ENCODE data around the gene CACUL1.
"Not testable (repeated sequence)": the region's sequence is repeated elsewhere in the genome, so short reads cannot be mapped to it uniquely, and the experiment has no call there.

The CACUL1 gene

DNA sequence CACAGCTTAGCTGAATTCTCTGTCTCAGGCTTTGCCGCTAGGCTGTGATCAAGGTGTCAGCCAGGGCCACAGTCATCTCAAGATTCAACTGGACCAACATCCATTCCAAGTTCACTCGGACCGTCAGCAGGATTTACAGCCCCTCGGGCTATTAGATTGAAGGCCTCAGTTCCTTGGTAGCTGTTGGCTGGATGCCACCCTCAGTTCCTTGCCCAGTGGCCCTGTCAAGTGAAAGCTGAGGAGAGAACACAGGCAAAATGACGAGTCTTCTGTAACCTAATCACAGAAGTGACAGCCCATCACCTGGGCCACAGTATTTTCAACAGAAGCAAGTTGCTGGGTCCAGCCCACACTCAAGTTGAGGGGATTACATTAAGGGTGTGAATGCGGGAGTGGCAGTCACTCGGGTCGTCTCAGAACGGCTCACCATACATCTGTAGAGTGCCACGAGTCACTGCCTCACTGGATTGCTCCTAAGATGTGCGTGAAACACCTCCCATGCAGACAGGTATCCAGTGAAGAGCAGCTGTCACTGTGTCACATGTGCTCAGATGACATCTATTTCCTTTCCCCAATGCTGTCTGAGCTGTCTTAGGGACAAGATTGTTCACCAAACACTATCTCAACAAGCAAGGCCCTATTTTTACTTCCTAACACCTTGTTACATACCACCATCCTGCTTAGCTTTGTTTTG, 80.4 kb downstream of the CACUL1 start:
- DNase-seq (ENCODE audit: low read depth), result no peak
- no peak overlapping the region for H3K4me3 ChIP-seq (ENCODE audit: control insufficient read depth, low read depth, low read length)
- TF ChIP-seq, protein P1, sequence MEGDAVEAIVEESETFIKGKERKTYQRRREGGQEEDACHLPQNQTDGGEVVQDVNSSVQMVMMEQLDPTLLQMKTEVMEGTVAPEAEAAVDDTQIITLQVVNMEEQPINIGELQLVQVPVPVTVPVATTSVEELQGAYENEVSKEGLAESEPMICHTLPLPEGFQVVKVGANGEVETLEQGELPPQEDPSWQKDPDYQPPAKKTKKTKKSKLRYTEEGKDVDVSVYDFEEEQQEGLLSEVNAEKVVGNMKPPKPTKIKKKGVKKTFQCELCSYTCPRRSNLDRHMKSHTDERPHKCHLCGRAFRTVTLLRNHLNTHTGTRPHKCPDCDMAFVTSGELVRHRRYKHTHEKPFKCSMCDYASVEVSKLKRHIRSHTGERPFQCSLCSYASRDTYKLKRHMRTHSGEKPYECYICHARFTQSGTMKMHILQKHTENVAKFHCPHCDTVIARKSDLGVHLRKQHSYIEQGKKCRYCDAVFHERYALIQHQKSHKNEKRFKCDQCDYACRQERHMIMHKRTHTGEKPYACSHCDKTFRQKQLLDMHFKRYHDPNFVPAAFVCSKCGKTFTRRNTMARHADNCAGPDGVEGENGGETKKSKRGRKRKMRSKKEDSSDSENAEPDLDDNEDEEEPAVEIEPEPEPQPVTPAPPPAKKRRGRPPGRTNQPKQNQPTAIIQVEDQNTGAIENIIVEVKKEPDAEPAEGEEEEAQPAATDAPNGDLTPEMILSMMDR (conservative IDR thresholded peaks at IDR 0.05; ENCODE audit: control insufficient read depth, insufficient read depth, low read depth, low read length), result no peak

DNA sequence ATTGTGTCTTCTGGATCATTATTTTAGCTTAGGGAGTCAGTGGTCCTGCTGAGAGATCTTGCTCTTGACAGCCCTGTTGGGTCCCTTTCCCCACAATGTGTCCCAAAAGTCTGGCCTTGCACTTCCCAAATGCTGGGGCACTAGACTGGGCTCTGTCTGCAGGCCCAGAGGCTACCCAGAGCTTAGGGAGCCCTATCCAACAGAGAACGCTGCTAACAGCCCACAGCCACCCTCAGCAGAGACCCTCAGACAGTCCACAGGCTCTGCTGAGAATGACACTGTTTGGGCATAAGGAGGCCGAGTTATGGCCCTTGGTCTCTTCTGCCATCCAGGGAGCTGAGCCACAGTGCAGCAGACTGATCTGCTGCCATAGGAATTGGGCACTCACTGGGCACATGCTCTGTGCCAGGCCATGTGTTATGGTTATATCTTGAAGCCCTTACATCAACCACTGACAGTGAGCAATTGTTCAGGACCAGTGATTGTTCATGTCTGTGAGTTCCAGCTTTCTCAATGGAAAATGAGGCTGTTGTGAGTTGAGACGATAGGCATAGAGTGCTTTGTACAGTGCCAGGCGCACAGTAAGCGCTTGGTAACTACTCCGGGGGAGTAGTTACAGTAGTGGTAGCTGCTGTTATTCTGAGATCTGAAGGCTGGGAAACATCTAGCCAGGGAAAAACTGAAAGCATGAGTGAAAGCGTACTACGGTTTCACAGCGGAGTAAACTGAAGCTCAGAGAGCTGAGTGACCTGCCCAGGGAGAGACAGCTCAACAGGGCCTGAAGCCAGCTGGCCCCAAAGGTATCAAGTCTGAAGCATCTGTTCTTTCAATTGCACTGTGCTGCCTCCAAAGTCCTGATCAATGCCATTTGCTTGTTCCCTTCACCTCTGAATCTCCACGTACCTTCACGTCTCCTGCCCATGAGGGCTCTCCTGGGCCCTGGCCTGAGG, 81.7 kb downstream of the CACUL1 start:
- TF ChIP-seq, protein P1 (conservative IDR thresholded peaks at IDR 0.05; ENCODE audit: control insufficient read depth, insufficient read depth, low read depth, low read length), result no peak
- H3K4me3 ChIP-seq (ENCODE audit: control insufficient read depth, low read depth, low read length), result no peak overlapping the region
- DNase-seq (ENCODE audit: low read depth), result no peak

DNA sequence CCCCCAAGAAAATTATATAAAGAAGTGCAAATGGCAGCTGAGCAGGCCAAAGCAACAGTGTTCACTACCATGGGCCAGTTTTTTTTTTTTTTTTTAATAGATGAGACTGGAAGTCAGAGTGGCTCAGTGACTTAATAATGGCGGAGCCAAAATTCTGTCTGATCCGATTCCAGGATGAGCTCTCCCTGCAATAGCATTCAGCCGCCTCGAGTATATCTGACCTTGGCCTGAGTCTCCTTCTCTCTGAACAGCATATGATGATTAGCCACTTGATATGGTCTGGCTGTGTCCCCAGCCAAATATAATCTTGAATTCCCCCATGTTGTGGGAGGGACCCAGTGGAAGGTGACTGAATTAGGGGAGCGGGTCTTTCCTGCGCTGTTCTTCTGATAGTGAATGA, 82.6 kb downstream of the CACUL1 start:
- no peak for DNase-seq (ENCODE audit: low read depth)
- no peak overlapping the region for H3K4me3 ChIP-seq (ENCODE audit: control insufficient read depth, low read depth, low read length)
- TF ChIP-seq, protein P1 (conservative IDR thresholded peaks at IDR 0.05; ENCODE audit: control insufficient read depth, insufficient read depth, low read depth, low read length), result no peak

DNA sequence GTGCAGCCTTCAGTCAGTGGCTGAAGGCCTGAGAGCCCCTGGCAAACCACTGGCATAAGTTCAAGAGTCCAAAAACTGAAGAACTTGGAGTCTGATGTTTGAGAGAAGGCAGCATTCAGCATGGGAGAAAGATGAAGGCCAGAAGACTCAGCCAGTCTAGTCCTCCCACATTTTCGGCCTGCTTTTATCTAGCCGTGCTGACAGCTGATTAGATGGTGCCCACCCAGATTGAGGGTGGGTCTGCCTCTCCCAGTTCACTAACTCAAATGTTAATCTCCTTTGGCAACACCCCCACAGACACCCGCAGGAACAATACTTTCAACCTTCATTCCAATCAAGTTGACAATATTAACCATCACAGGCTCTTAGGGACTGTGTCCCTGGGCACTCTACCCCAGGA, 83.5 kb downstream of the CACUL1 start:
- H3K4me3 ChIP-seq (ENCODE audit: control insufficient read depth, low read depth, low read length); DNase-seq (ENCODE audit: low read depth): not testable (repeated sequence)

DNA sequence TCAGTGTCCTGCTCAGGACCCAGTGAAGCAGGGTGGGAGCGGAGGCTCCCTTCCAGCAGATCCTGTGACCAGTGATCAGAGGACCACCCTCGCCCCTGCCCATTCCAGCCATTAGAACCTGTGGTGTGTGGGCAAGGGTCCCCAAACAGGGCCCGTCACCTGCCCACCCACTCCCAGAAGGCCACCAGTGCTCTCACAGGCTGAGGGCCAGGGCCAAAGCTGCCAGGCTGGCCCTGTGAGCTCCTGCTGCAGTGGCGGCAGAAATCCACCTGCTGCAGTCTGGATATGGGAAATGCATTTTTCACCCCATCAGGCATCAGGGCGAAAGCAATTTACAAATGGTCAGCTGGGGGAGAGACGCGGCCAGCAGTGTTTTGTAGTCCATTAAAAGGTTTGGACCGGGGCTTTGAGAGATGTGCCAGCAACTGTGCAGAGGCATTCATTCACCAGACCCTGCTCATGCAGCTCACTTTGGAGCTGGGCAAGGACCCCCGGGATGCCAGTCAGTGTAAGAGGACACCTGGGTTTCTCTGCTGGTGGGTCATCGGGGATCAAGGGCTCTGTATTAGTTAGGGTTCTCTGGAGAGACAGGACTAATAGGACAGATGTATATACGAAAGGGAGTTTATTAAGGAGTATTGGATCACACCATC, 84.2 kb downstream of the CACUL1 start:
- TF ChIP-seq, protein P1 (conservative IDR thresholded peaks at IDR 0.05; ENCODE audit: control insufficient read depth, insufficient read depth, low read depth, low read length), result no peak
- DNase-seq (ENCODE audit: low read depth), result no peak
- no peak overlapping the region for H3K4me3 ChIP-seq (ENCODE audit: control insufficient read depth, low read depth, low read length)

DNA sequence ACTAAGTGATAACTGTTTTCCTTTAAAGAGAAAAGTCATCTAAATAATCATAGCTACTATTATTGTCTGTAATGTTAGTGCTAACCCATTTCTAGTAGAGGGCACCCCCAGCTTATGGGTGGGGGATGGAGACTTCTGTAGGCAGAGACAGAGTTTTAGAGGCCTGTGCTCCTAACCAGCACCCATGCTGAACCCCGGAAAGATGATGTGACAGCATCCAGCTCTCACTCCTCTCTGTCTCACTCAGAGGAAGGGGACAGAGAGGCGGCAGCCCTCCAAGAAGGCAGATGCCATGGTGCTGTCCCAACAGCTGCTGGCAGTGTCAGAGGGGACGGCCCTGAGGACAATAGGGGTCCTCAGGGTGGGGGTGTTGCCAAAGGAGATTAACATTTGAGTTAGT, 84.9 kb downstream of the CACUL1 start:
- H3K4me3 ChIP-seq (ENCODE audit: control insufficient read depth, low read depth, low read length), result no peak overlapping the region

More for the DNA sequence above, 84.9 kb downstream of the CACUL1 start:
- TF ChIP-seq, protein P1 (conservative IDR thresholded peaks at IDR 0.05; ENCODE audit: control insufficient read depth, insufficient read depth, low read depth, low read length), result no peak
- no peak for DNase-seq (ENCODE audit: low read depth)

All from fibroblast of mammary gland (primary cell).